Peyer's patch (tissue), 4 donors: ENCODE data around the gene RUVBL1.

ENCODE experiments used
- POLR2A ChIP-seq, 2 donors: fragments of 450-650 bp; IDR thresholded peaks; one replicate each; pipeline ENCODE4 v1.5.1; 2017; ENCODE audit warnings: antibody characterized with exemption in 2 of 2, mild to moderate bottlenecking in 2 of 2, moderate library complexity in 2 of 2
- TF ChIP-seq, protein P1 (sequence below), 6 experiments: fragments of 450-650 bp in 4 of 6; fragments of 200-600 bp in 2 of 6; sonication (generic) in 1 of 6; IDR thresholded peaks; one replicate each; pipeline ENCODE4 v1.5.1; 2017 to 2019; ENCODE audit warnings: antibody characterized with exemption in 6 of 6, mild to moderate bottlenecking in 3 of 6, moderate library complexity in 1 of 6

DNA sequence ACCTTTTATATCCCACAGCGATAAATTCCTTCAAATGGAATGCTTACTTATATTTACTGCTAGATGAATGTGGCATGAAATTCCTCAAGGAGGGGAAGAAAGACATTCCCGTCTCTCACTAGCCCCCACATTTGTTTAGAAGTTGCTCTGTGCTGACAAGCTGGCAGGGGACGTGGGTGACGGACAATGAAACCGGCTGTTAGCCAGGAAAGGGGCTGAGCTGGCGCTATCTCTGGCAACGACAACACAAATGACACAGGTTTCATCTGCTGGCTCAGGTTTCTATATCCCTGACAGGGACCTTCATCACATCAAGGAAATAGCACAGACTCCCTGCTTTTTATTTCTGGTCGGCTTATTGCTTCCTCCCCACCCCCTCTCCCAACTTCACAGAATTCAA is 15.8 kb downstream of the RUVBL1 start:
- TF ChIP-seq, protein P1, sequence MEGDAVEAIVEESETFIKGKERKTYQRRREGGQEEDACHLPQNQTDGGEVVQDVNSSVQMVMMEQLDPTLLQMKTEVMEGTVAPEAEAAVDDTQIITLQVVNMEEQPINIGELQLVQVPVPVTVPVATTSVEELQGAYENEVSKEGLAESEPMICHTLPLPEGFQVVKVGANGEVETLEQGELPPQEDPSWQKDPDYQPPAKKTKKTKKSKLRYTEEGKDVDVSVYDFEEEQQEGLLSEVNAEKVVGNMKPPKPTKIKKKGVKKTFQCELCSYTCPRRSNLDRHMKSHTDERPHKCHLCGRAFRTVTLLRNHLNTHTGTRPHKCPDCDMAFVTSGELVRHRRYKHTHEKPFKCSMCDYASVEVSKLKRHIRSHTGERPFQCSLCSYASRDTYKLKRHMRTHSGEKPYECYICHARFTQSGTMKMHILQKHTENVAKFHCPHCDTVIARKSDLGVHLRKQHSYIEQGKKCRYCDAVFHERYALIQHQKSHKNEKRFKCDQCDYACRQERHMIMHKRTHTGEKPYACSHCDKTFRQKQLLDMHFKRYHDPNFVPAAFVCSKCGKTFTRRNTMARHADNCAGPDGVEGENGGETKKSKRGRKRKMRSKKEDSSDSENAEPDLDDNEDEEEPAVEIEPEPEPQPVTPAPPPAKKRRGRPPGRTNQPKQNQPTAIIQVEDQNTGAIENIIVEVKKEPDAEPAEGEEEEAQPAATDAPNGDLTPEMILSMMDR (IDR thresholded peaks at IDR 0.05), result no peak
- no peak for TF ChIP-seq POLR2A (IDR thresholded peaks at IDR 0.05)
